Effector memory CD8-positive, alpha-beta T cell (primary cell): Measurements from ENCODE around the gene FARP1.
A peak's percentile ranks its signal among the peaks of the same experiment; 100 is the strongest.

Experiments used
- ATAC-seq: fragments of 150-1000 bp; cut with Tn5 transposase; replicated peaks from 2 replicates; pipeline ENCODE4 v1.10.0; 2021; ENCODE audit warnings: mild to moderate bottlenecking, moderate library complexity
- DNase-seq, 3 experiments: peaks; one replicate each; pipeline ENCODE4 v3.0.0; 2021
- H3K27ac Mint-ChIP-seq, 2 donors: one replicate each; pipeline ENCODE4 v1.8.0; 2022; ENCODE audit warnings: mild to moderate bottlenecking in 2 of 2, mixed read lengths in 2 of 2, moderate library complexity in 2 of 2
- H3K27me3 Mint-ChIP-seq, 2 donors: one replicate each; pipeline ENCODE4 v1.8.0; 2022; ENCODE audit warnings: mixed read lengths in 2 of 2
- H3K36me3 Mint-ChIP-seq: one replicate; pipeline ENCODE4 v1.8.0; 2022; ENCODE audit warnings: mild to moderate bottlenecking, moderate library complexity, mixed read lengths; ENCODE audit not compliant: insufficient read depth
- H3K4me1 Mint-ChIP-seq, 2 donors: one replicate each; pipeline ENCODE4 v1.8.0; 2022; ENCODE audit warnings: low read depth in 2 of 2, mixed read lengths in 2 of 2
- H3K4me3 Mint-ChIP-seq, 2 donors: one replicate each; pipeline ENCODE4 v1.8.0; 2022; ENCODE audit warnings: mild to moderate bottlenecking in 2 of 2, mixed read lengths in 2 of 2, moderate library complexity in 2 of 2
- H3K9me3 Mint-ChIP-seq, 2 donors: one replicate each; pipeline ENCODE4 v1.8.0; 2022; ENCODE audit warnings: mixed read lengths in 2 of 2

FARP1 gene

DNA sequence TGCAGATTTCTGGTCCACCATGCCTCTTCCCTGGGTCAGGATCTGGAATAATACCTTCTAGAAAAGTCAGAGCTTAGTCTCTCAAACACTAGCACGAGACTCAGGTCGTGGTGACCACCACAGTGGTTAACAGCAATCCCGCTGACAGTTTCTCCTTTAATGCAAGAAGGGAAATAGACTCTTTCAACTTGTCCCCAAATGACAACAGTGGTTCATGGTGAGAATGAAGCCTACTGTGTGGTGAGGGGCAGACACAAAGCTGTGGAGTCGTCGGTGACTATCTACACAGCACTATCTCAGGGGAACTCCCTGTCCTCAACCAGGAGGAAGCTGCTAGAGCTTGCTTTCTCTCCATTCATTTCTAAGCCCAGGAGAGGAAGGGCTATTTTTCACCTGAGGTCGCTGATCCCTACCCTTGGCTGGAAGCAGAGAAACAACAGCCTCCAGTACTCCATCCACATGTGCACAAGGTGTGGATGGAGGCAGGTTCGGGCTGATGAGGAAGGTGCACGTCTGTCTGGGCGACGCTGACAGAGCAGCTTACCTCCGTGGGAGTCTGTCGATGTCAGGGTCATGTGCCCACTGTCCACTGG, 361.6 kb downstream of the FARP1 start:
- peaks cover 55 to 79% of the 10 kb centered on the region in 2 donors for H3K4me1 Mint-ChIP-seq
- H3K27ac Mint-ChIP-seq = peak overlapping the region; percentile 72 to 85
- peaks cover 33% of the 10 kb centered on the region for H3K36me3 Mint-ChIP-seq
- H3K27me3 Mint-ChIP-seq = no peaks in the 10 kb centered on the region
- H3K9me3 Mint-ChIP-seq = no peaks in the 10 kb centered on the region
- peak overlapping the region; percentile 61 to 64 for H3K4me3 Mint-ChIP-seq
- DNase-seq (peak; percentile 23 to 40 (median 32)), ATAC-seq (peak; percentile 94)
